Gastrocnemius medialis (tissue), 4 donors: ENCODE results near the gene WDR43.

Source experiments
- POLR2A ChIP-seq, 2 donors: fragments of 450-650 bp; IDR thresholded peaks; one replicate each; pipeline ENCODE4 v1.6.1; 2017; ENCODE audit warnings: antibody characterized with exemption in 2 of 2, mild to moderate bottlenecking in 2 of 2, moderate library complexity in 2 of 2
- TF ChIP-seq, protein P1 (sequence below), 5 experiments: fragments of 450-650 bp in 3 of 5; fragments of 200-600 bp in 2 of 5; sonication (generic) in 2 of 5; IDR thresholded peaks in 4 of 5; conservative IDR thresholded peaks in 1 of 5; 1 replicate in 4 of 5; 2 replicates in 1 of 5; pipeline ENCODE4 v1.5.1; 2016 to 2019; ENCODE audit warnings: antibody characterized with exemption in 5 of 5, mild to moderate bottlenecking in 3 of 5, moderate library complexity in 3 of 5

DNA sequence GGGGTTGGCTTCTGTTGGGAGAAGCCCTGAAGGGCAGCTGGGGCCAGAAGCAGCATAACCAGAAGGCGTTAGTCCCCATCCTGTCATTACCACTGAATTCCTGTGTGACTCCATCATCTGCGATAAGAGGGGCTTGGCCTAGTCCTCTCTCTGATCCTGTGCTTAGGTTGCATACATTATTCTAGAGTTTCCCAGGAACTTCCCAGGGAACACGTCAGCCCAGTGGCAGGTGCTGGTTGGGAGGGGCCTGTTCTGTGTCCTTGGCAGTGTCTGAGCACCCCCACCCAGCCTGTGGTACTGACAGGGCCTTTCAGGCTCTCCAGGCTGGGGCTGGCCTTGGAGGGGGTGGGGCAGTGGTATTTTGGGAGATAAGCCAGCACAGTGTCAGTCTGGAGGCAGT, 82.1 kb downstream of the WDR43 start:
- TF ChIP-seq POLR2A (IDR thresholded peaks at IDR 0.05) = no peak
- TF ChIP-seq, protein P1, sequence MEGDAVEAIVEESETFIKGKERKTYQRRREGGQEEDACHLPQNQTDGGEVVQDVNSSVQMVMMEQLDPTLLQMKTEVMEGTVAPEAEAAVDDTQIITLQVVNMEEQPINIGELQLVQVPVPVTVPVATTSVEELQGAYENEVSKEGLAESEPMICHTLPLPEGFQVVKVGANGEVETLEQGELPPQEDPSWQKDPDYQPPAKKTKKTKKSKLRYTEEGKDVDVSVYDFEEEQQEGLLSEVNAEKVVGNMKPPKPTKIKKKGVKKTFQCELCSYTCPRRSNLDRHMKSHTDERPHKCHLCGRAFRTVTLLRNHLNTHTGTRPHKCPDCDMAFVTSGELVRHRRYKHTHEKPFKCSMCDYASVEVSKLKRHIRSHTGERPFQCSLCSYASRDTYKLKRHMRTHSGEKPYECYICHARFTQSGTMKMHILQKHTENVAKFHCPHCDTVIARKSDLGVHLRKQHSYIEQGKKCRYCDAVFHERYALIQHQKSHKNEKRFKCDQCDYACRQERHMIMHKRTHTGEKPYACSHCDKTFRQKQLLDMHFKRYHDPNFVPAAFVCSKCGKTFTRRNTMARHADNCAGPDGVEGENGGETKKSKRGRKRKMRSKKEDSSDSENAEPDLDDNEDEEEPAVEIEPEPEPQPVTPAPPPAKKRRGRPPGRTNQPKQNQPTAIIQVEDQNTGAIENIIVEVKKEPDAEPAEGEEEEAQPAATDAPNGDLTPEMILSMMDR (IDR thresholded peaks at IDR 0.05 in 4 of 5, conservative IDR thresholded peaks at IDR 0.05 in 1 of 5) = no peak
